HCT116 (cell line): ENCODE measurements around the gene AGAP1. TPM values are rescaled to one million over a fixed set of nuclear protein-coding genes. Genes with fewer than 3 reads are reported as not detected.

Experiments
- ATAC-seq: fragments of 200-7000 bp; cut with Tn5 transposase; 2 replicates; pipeline ENCODE4 v1.9.1; 2020; ENCODE audit warnings: mild to moderate bottlenecking, moderate library complexity
- BruUV-seq: library from RNA; stranded (reverse); fragments of 400-500 nt; replicated peaks from 2 replicates; lab custom pipeline; 2021; lab: Mats Ljungman, UMichigan
- CTCF ChIA-PET: fragments of 300-600 bp; sonication (Branson Sonifier 250); formaldehyde crosslinking; loops from one replicate; lab custom pipeline; 2021; ENCODE audit warnings: antibody characterized with exemption; lab: Charles Lee
- POLR2A ChIA-PET: fragments of 300-600, 350-600 bp; sonication (Branson Sonifier 250); formaldehyde crosslinking; loops from one replicate; lab custom pipeline; 2021; ENCODE audit warnings: antibody characterized with exemption; lab: Charles Lee
- RAD21 ChIA-PET, 2 experiments: fragments of 300-600 bp; sonication (Branson Sonifier 250); formaldehyde crosslinking; loops; one replicate each; lab custom pipeline; 2023; ENCODE audit warnings: low total read pairs in 2 of 2; ENCODE audit not compliant: uncharacterized antibody in 2 of 2, unreplicated experiment in 2 of 2, low non-redundant PET in 1 of 2; lab: Charles Lee
- DNase-seq: peaks from one replicate; pipeline ENCODE4 v3.0.0-alpha.2; 2010; ENCODE audit warnings: low read depth, low spot score
- H2AFZ ChIP-seq: fragments of 200-600 bp; shearing (Covaris generic), sonication (generic); 2 replicates; pipeline ENCODE4 v1.6.1; 2017; ENCODE audit warnings: low read depth, mixed run types, mixed read lengths, antibody characterized with exemption, low read length; ENCODE audit not compliant: poor library complexity, severe bottlenecking
- H3K27ac ChIP-seq: 2 replicates; pipeline ENCODE4 v1.5.1; 2012; ENCODE audit warnings: low read depth, low read length
- H3K27me3 ChIP-seq: fragments of 200-600 bp; sonication (generic); 2 replicates; pipeline ENCODE4 v1.6.1; 2016; ENCODE audit warnings: mixed run types, low read length, mixed read lengths; ENCODE audit not compliant: insufficient read depth
- H3K36me3 ChIP-seq, 2 experiments: fragments of 200-500 bp in 1 of 2; fragments of 200-600 bp in 1 of 2; sonication (Bioruptor generic) in 1 of 2; sonication (generic) in 1 of 2; 2 replicates each; pipeline versions ENCODE4 v1.5.1 to v1.6.1; 2014 to 2016; ENCODE audit warnings: low read length in 2 of 2, inconsistent platforms in 1 of 2, mixed read lengths in 1 of 2, mixed run types in 1 of 2; ENCODE audit not compliant: insufficient read depth in 2 of 2, control insufficient read depth in 1 of 2
- H3K4me1 ChIP-seq, 2 experiments: fragments of 200-600 bp in 1 of 2; sonication (generic) in 1 of 2; 2 replicates each; pipeline versions ENCODE4 v1.5.1 to v1.6.1; 2012 to 2017; ENCODE audit warnings: low read length in 2 of 2, inconsistent platforms in 1 of 2, mild to moderate bottlenecking in 1 of 2, mixed read lengths in 1 of 2, mixed run types in 1 of 2, moderate library complexity in 1 of 2; ENCODE audit not compliant: insufficient read depth in 2 of 2, control insufficient read depth in 1 of 2
- H3K4me2 ChIP-seq: fragments of 200-600 bp; sonication (generic); 2 replicates; pipeline ENCODE4 v1.6.1; 2017; ENCODE audit warnings: mixed run types, low read length, mixed read lengths
- H3K4me3 ChIP-seq, 2 experiments: fragments of 200-600 bp in 1 of 2; sonication (generic) in 1 of 2; replicated peaks in 1 of 2; 2 replicates each; pipeline ENCODE4 v1.5.1; 2011 to 2016; ENCODE audit warnings: low read length in 2 of 2, control low read depth in 1 of 2, low read depth in 1 of 2, mild to moderate bottlenecking in 1 of 2, mixed read lengths in 1 of 2, mixed run types in 1 of 2
- H3K79me2 ChIP-seq: fragments of 200-600 bp; sonication (generic); 2 replicates; pipeline ENCODE4 v1.6.1; 2017; ENCODE audit warnings: mild to moderate bottlenecking, mixed run types, low read length, moderate library complexity, mixed read lengths; ENCODE audit not compliant: insufficient read depth
- H3K9ac ChIP-seq: fragments of 200-600 bp; sonication (generic); 2 replicates; pipeline ENCODE4 v1.6.1; 2016; ENCODE audit warnings: low read length, mixed read lengths
- H3K9me2 ChIP-seq: fragments of 200-600 bp; sonication (generic), shearing (Covaris generic); 2 replicates; pipeline ENCODE4 v1.6.1; 2017; ENCODE audit warnings: mixed run types, mild to moderate bottlenecking, moderate library complexity; ENCODE audit not compliant: insufficient read depth
- H3K9me3 ChIP-seq, 2 experiments: fragments of 200-500 bp in 1 of 2; fragments of 200-600 bp in 1 of 2; sonication (Bioruptor generic) in 1 of 2; sonication (generic) in 1 of 2; 2 replicates each; pipeline ENCODE4 v1.6.1; 2014 to 2017; ENCODE audit warnings: low read length in 2 of 2, mixed read lengths in 2 of 2, inconsistent platforms in 1 of 2, low read depth in 1 of 2, mild to moderate bottlenecking in 1 of 2, mixed run types in 1 of 2, moderate library complexity in 1 of 2; ENCODE audit not compliant: control insufficient read depth in 1 of 2, insufficient read depth in 1 of 2
- H4K20me1 ChIP-seq: fragments of 200-600 bp; sonication (generic), shearing (Covaris generic); 2 replicates; pipeline ENCODE4 v1.6.1; 2017; ENCODE audit warnings: mixed run types, mild to moderate bottlenecking, moderate library complexity; ENCODE audit not compliant: insufficient read depth
- CBX3 ChIP-seq: IDR thresholded peaks from 2 replicates; pipeline ENCODE4 v1.6.1; 2012; ENCODE audit warnings: low read depth
- EGR1 ChIP-seq: IDR thresholded peaks from 2 replicates; pipeline ENCODE4 v1.6.1; 2012; ENCODE audit warnings: low read depth
- EZH2 ChIP-seq: fragments of 200-600 bp; sonication (generic); IDR thresholded peaks from 2 replicates; pipeline ENCODE4 v1.6.1; 2017; ENCODE audit warnings: antibody characterized with exemption, mixed run types
- EZH2phosphoT487 ChIP-seq: fragments of 200-600 bp; IDR thresholded peaks from 2 replicates; pipeline ENCODE4 v1.6.1; 2018; ENCODE audit warnings: antibody characterized with exemption, borderline replicate concordance
- POLR2AphosphoS5 ChIP-seq: IDR thresholded peaks from 2 replicates; pipeline ENCODE4 v1.6.1; 2011; ENCODE audit warnings: mild to moderate bottlenecking, low read depth, low read length, moderate library complexity
- RAD21 ChIP-seq: IDR thresholded peaks from 2 replicates; pipeline ENCODE4 v1.6.1; 2012; ENCODE audit warnings: low read depth, mild to moderate bottlenecking
- SIN3A ChIP-seq: IDR thresholded peaks from 2 replicates; pipeline ENCODE4 v1.6.1; 2012; ENCODE audit warnings: low read depth
- SP1 ChIP-seq: IDR thresholded peaks from 2 replicates; pipeline ENCODE4 v1.6.1; 2012; ENCODE audit warnings: low read depth
- SRF ChIP-seq: IDR thresholded peaks from 2 replicates; pipeline ENCODE4 v1.6.1; 2012; ENCODE audit warnings: low read depth
- YY1 ChIP-seq: IDR thresholded peaks from 2 replicates; pipeline ENCODE4 v1.6.1; 2011; ENCODE audit warnings: low read length, low read depth, moderate library complexity, mild to moderate bottlenecking; ENCODE audit not compliant: insufficient replicate concordance; ENCODE audit errors: extremely low read depth
- ZNF274 ChIP-seq: fragments of 200-500 bp; sonication (Bioruptor generic); IDR thresholded peaks from 2 replicates; pipeline ENCODE4 v1.6.1; 2014; ENCODE audit warnings: mild to moderate bottlenecking, low read depth, low read length, inconsistent platforms
- intact Hi-C: fragments of 100-400 bp; cut with micrococcal nuclease; formaldehyde crosslinking; loops from 2 replicates; pipeline ENCODE4 v1.10.0; 2022
- total RNA-seq: library from RNA; stranded (reverse); gene quantifications from one replicate; pipeline ENCODE4 v1.2.1, GENCODE V29; 2021; ENCODE audit not compliant: unreplicated experiment
- TF ChIP-seq, protein P1 (sequence below): IDR thresholded peaks from 2 replicates; pipeline ENCODE4 v1.6.1; 2012

Gene AGAP1
- total RNA-seq, 1 experiment from 2014 or later, result 43.8 TPM

DNA sequence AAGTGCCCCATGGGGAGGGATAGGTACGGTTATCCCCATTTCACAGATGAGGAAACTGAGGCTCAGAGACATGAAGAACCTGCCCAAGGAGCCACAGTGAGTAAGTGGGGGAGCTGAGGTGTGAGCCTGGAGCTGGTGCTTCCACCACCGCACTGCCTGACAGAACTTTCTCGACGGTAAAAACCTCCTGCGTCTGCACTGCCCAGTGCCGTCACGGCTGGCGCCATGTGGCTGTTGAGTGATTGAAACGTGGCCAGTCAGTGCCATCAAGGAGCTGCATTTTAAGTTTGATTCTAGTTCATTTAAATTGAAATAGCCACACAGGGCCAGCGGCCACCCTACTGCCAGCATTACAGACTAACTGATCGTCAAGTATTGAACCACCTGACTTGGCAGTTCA is 217.1 kb downstream of the AGAP1 start:
- CTCF ChIA-PET, result no interaction called here
- Histone ChIP-seq H3K36me3 (peaks cover 2 to 5% of the 10 kb centered on the region in 2 experiments; a peak in 1 of 4 replicates), H3K4me3 (no peak overlapping the region), H3K27me3 (no peaks in the 10 kb centered on the region), H3K9me2 (no peaks in the 10 kb centered on the region), H2AFZ (no peak overlapping the region), H3K9me3 (no peaks in the 10 kb centered on the region), H3K27ac (no peak overlapping the region), H4K20me1 (no peaks in the 10 kb centered on the region), H3K4me1 (peaks cover 34 to 45% of the 10 kb centered on the region in 2 experiments), H3K79me2 (peaks cover 57% of the 10 kb centered on the region), H3K4me2 (no peak overlapping the region), H3K9ac (no peak overlapping the region)
- intact Hi-C loops, result no loop called here
- no peak for DNase-seq
- POLR2A ChIA-PET, result no interaction called here
- RAD21 ChIA-PET, result no interaction called here
- no peak for ATAC-seq
- no peak for TF ChIP-seq EZH2phosphoT487
- TF ChIP-seq CBX3, result no peak
- no peak for TF ChIP-seq EGR1
- TF ChIP-seq POLR2AphosphoS5, result no peak
- TF ChIP-seq RAD21, result no peak
- TF ChIP-seq SP1, result no peak
- no peak for TF ChIP-seq EZH2
- TF ChIP-seq, protein P1, sequence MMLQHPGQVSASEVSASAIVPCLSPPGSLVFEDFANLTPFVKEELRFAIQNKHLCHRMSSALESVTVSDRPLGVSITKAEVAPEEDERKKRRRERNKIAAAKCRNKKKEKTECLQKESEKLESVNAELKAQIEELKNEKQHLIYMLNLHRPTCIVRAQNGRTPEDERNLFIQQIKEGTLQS, result no peak
- no peak for TF ChIP-seq SIN3A
- TF ChIP-seq YY1, result no peak
- no TSS peak for BruUV-seq

DNA sequence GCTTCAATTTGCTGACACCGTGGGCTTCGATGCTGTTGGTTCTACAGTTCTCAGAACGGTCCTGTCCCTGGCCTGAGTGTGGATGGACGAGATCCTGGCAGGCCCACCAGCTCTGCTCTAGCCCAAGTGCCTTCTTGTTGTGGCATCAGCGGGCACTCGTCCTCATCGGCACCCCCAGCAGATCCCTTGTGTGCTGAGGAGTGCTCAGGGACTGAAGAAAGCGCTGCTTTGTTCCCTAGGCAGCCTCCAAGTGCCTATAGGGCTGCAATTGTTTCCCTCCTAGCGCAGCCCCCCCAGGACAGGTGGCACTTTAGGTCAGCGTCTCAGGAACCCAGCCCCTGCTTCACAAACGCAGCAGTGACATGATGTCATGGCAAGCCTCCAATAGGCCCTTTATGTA is 217.7 kb downstream of the AGAP1 start:
- ChIA-PET POLR2A (no interaction called here), RAD21 (no interaction called here), CTCF (no interaction called here)
- Histone ChIP-seq H3K27ac (no peak overlapping the region), H4K20me1 (no peaks in the 10 kb centered on the region), H3K9me3 (no peaks in the 10 kb centered on the region), H3K4me3 (no peak overlapping the region), H3K36me3 (peaks cover 2 to 5% of the 10 kb centered on the region in 2 experiments; a peak in 1 of 4 replicates), H3K9ac (no peak overlapping the region), H3K79me2 (peaks cover 56% of the 10 kb centered on the region), H3K4me2 (no peak overlapping the region), H3K9me2 (no peaks in the 10 kb centered on the region), H3K4me1 (peaks cover 32 to 42% of the 10 kb centered on the region in 2 experiments), H2AFZ (no peak overlapping the region), H3K27me3 (no peaks in the 10 kb centered on the region)
- BruUV-seq, result no TSS peak
- no peak for TF ChIP-seq SRF
- no peak for TF ChIP-seq ZNF274
- TF ChIP-seq EGR1, result no peak
- no peak for TF ChIP-seq SP1
- TF ChIP-seq POLR2AphosphoS5, result no peak
- ATAC-seq (no peak), DNase-seq (no peak)
- intact Hi-C loops, result no loop called here
